HFFc6 (cell line): ENCODE data around the gene HACD2. TPM values are rescaled to one million over a fixed set of nuclear protein-coding genes. Genes with fewer than 3 reads are reported as not detected.

Experiments used
- DNase-seq: peaks from one replicate; pipeline ENCODE4 v3.0.0-alpha.2; 2018
- H3K27ac Mint-ChIP-seq: 2 replicates; pipeline ENCODE4 v1.8.0; 2020; ENCODE audit warnings: mild to moderate bottlenecking, mixed read lengths
- H3K27me3 Mint-ChIP-seq: 2 replicates; pipeline ENCODE4 v1.8.0; 2021; ENCODE audit warnings: mild to moderate bottlenecking, moderate library complexity, mixed read lengths; ENCODE audit not compliant: insufficient read depth
- H3K36me3 Mint-ChIP-seq: 2 replicates; pipeline ENCODE4 v1.8.0; 2021; ENCODE audit warnings: low read depth, mixed read lengths
- H3K4me1 Mint-ChIP-seq: 2 replicates; pipeline ENCODE4 v1.8.0; 2020; ENCODE audit warnings: low read depth, mixed read lengths
- H3K4me3 Mint-ChIP-seq: 2 replicates; pipeline ENCODE4 v1.8.0; 2020; ENCODE audit warnings: mild to moderate bottlenecking, moderate library complexity, mixed read lengths
- H3K9me3 Mint-ChIP-seq: 2 replicates; pipeline ENCODE4 v1.8.0; 2020; ENCODE audit warnings: mild to moderate bottlenecking, mixed read lengths
- CTCF ChIP-seq: fragments of 200-600 bp; sonication (generic); IDR thresholded peaks from 2 replicates; pipeline ENCODE4 v1.5.0; 2021; ENCODE audit warnings: antibody characterized with exemption, mild to moderate bottlenecking
- total RNA-seq, 6 experiments: library from RNA; stranded (reverse); fragmentation: NEBNext Ultra II Directional; extraction: Animal tissue kit (Norgen Biotek cat#: 25700); gene quantifications; 2 replicates in 1 of 6; 3 replicates in 5 of 6; pipeline ENCODE4 v1.2.3, GENCODE V29; 2021

Gene HACD2
- total RNA-seq, 6 experiments from 2014 or later, result 56.6 to 85.7 (median 75.7) TPM

DNA sequence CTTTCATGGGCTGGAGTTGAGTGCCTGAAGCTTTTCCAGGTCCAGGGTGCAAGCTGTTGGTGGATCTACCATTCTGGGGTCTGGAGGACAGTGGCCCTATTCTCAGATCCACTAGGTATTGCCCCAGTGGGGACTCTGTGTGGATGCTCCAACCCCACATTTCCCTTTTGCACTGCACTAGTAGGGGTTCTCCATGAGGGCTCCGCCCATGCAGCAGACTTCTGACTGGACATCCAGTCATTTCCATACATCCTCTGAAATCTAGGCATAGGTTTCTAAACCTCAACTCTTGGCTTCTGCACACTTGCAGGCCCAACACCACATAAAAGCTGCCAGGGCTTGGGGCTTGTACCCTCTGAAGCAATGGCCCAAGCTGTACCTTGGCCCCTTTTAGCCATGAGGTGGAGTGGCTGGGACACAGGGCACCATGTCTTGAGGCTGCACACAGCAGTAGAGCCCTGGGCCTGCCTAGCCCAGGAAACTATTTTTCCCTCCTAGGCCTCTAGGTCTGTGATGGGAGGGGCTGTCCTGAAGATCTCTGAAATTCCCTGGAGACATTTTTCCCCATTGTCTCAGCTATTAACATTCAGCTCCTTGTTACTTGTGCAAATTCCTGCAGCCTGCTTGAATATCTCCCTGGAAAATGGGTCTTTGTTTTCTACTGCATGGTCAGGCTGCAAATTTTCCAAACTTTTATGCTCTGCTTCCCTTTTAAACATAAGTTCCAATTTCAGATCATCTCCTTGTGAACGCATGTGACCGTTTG lies 6.0 kb upstream of the HACD2 start:
- Mint-ChIP-seq H3K4me3 (no peak overlapping the region; the same call in 1 of the 2 replicates), H3K27ac (no peak overlapping the region)
- TF ChIP-seq CTCF, result no peak

DNA sequence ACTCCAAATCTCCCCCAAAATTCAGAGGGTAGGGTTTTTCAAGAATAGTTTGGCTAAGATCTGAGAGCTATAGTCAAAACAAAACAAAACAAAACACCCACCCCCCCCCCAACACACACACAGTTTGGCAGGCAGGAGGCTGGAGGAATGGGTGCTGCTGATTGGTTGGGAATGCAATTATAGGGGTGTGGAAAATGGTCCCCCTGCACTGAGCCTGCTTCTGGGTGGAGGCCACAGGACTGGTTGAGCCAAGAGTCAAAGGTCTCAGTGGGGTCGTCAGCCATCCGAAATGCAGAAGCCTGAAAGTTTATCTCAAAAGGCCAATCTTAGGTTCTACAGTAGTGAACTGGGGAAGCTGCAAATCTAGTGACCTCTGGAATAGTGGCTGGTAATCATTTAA lies 2.5 kb upstream of the HACD2 start:
- DNase-seq, result no peak
- Mint-ChIP-seq H3K4me3 (no peak overlapping the region; the same call in 1 of the 2 replicates), H3K9me3 (peaks cover 26% of the 10 kb centered on the region), H3K27me3 (peaks cover 2% of the 10 kb centered on the region; the same call in 1 of the 2 replicates), H3K36me3 (peaks cover 48% of the 10 kb centered on the region), H3K4me1 (peaks cover 18% of the 10 kb centered on the region), H3K27ac (no peak overlapping the region; the same call in 1 of the 2 replicates)
- no peak for TF ChIP-seq CTCF

More for the DNA sequence above, 6.0 kb upstream of the HACD2 start:
- Mint-ChIP-seq H3K36me3 (peaks cover 56% of the 10 kb centered on the region), H3K9me3 (peaks cover 26% of the 10 kb centered on the region), H3K4me1 (no peaks in the 10 kb centered on the region), H3K27me3 (no peaks in the 10 kb centered on the region; the same call in 1 of the 2 replicates)
- DNase-seq, result no peak

- no peak overlapping the region; the same call in 1 of the 2 replicates for H3K4me3 Mint-ChIP-seq
- no peak for TF ChIP-seq CTCF
- DNase-seq, result peak; percentile 88
- peaks cover 23% of the 10 kb centered on the region for H3K4me1 Mint-ChIP-seq
- peaks cover 2% of the 10 kb centered on the region; the same call in 1 of the 2 replicates for H3K27me3 Mint-ChIP-seq
- H3K27ac Mint-ChIP-seq, result no peak overlapping the region; the same call in 1 of the 2 replicates
- peaks cover 26% of the 10 kb centered on the region for H3K9me3 Mint-ChIP-seq
- peaks cover 45% of the 10 kb centered on the region for H3K36me3 Mint-ChIP-seq
Observed at GRCh38 chr3:123586968-123587367, 2.1 kb upstream of the HACD2 start.

GRCh38 chr3:123586131-123586530 lies 1.3 kb upstream of the HACD2 start:
- peak; percentile 48 for DNase-seq
- H3K4me1 Mint-ChIP-seq, result peaks cover 26% of the 10 kb centered on the region

DNA sequence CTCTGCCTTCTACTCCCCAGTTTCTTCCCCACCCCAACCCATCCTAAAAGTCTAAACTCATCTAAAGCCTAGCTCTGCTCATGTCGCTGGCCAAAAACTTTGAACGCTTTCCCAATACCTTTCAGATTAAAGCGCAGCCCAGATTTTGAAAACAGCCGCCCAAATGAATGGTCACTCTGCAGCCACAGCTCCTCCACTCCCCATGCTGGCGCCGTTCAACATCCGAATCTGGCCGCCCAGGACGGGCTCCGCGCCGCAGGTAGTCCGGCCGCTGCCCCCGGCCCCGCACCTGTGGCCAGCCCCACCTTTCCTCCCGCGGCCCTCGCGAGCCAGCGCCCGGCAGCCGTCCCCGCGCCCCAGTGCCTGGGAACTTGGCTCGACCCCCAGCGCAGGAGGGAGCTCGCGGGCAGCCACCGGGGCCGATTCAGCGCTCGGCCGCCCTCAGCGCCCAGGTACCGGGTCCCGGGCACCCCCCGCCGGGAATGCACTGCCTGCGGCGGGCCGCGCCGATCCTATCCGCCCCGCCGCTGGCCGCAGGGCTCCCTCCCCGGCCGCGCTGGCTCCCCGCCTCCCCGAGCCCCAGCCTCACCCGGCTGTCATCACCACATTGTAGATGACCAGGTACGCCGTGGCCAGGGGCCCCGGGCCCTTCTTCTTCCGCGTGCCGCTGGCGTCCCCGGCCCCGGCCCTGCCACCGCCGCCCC lies 417 bp downstream of the HACD2 start:
- peaks cover 8% of the 10 kb centered on the region for H3K9me3 Mint-ChIP-seq
- peak; percentile 52; the same call in 1 of the 2 replicates for TF ChIP-seq CTCF
- peaks cover 40% of the 10 kb centered on the region for H3K36me3 Mint-ChIP-seq
- DNase-seq, result no peak
- H3K27me3 Mint-ChIP-seq, result peaks cover 2% of the 10 kb centered on the region; the same call in 1 of the 2 replicates
- H3K27ac Mint-ChIP-seq, result peak overlapping the region; percentile 67
- H3K4me1 Mint-ChIP-seq, result peaks cover 26% of the 10 kb centered on the region
- no peak overlapping the region for H3K4me3 Mint-ChIP-seq

More at GRCh38 chr3:123586131-123586530, 1.3 kb upstream of the HACD2 start:
- Mint-ChIP-seq H3K4me3 (no peak overlapping the region), H3K36me3 (peaks cover 46% of the 10 kb centered on the region), H3K27me3 (peaks cover 2% of the 10 kb centered on the region; the same call in 1 of the 2 replicates), H3K27ac (no peak overlapping the region), H3K9me3 (peaks cover 23% of the 10 kb centered on the region)
- TF ChIP-seq CTCF, result no peak
